HG02571 (cell line): Measurements from ENCODE around the gene ELL2.

Experiments used
- ATAC-seq: cut with Tn5 transposase; IDR thresholded peaks from one replicate; pipeline ENCODE4 v1.9.1; 2021; ENCODE audit warnings: mild to moderate bottlenecking, moderate library complexity; ENCODE audit not compliant: unreplicated experiment

The ELL2 gene

DNA sequence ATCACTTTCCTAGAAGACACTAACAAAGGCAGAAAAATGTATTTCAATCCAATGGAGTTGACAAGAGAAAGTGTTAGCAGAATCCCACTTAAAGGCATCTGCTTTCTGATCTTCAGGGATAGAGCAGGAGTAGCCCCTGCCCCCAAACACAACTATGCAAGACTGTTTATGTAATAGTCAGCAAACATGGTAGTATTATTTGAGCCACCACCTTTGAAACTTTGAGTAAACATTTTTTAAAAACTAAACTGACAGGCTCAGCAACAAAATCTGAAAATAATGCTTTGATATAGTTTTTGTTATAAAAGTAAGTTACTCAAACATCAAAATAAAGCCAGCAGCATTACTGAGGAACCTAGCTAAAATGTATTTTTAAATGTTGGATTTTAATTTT, 4.8 kb downstream of the ELL2 start:
- no peak for ATAC-seq

DNA sequence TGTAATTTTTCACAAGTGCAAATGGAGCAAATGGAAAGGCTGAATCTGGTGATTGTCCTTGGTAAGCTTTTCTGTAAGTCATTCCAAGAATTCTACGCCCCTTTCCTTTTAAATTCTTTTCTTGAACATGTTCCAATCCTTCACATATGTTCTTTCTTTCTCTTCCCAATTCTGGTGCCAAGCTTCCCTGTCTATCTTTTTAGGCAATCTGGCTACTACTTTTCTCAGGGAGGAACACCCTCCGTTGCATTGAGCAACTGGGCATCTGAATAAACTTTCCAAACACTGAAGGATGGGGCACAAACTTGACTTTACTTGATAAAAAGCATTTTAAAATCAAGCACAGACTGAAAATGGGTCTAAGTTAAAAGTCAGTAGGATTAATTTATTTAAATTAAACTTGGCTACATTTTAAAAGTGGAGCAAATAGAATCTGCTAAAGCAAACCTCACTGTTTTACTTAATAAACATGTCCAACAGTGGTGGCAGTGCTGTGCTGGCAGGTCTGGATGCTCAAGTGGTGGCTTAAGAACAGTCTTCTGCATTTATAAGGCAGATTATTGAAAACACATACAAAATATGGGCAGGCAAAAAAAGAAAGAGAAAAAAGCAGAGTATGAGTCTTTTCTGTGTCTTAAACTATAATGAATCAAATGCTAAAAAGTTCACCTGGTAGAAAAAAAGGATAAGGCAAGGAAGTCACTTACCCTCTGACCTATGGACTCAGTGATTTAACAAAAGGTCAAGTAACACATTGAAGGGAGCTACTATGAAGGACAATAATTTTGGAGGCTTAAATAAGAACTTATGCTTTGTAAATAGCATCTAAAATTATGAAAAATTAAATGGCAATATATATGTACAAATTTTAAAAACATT, 5.4 kb downstream of the ELL2 start:
- no peak for ATAC-seq

GRCh38 chr5:95954716-95955115, 6.9 kb downstream of the ELL2 start:
- ATAC-seq = no peak

- ATAC-seq = no peak
Measured at GRCh38 chr5:95953021-95953702, 8.5 kb downstream of the ELL2 start.

- ATAC-seq = no peak
Measured at GRCh38 chr5:95951916-95952315, 9.7 kb downstream of the ELL2 start.

DNA sequence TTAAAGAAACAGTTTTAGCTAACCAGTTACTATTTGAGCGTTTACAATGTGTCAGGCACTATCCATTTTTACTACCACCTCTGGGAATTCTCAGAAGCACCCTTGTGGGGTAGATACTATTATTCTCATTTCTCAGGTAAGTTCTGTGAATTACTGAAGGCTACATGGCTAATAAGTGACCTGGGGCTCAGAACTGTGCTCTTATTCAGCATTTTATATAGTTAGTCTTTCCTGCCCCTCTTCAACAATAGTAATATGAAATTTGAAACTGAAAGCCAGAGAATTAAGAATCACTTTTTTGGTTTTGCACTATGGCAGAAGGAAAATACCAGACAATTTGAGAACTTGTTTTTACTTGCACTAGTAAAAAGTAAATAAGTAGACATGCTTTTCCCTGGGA, 11.8 kb downstream of the ELL2 start:
- peak; percentile 42 for ATAC-seq

DNA sequence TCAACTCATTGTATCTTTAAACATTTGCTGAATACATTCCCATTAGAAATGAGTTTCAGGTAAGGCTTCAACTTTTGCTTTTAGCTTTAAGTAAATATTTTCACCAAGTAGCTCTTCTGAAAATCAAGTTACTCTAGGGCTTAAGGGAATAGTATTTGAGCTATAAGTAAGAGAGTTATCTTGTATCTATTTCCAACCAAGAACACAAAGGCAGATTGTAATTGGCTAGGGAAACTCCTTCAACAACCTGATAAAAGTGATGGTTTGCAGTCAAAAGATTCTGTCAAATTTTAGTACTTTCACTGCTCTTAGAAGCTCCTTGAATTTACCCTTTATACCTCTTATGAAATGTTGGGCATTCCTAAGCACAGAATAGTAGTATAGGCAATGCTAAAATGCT, 13.0 kb downstream of the ELL2 start:
- no peak for ATAC-seq

DNA sequence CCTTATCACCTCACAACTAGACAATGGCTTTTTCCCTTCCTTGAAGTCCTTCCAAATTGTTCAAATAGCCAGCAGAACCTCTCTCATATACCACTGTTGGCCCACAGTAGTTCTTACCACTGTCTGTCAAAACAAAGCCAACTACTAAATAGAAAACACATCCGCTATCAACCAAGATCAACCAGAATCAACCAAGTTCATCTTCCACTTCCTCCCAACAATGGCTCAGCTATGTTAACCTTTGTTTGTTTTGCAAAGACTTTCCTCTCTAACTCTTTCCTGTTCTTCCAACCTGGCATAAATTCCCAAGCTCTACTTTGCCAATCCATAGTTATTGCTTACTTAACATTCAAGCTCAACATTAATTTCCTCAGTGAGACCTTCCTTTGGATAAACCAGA, 15.2 kb downstream of the ELL2 start:
- ATAC-seq = no peak

- ATAC-seq = no peak
Measured at GRCh38 chr5:95942968-95943367, 18.7 kb downstream of the ELL2 start.

DNA sequence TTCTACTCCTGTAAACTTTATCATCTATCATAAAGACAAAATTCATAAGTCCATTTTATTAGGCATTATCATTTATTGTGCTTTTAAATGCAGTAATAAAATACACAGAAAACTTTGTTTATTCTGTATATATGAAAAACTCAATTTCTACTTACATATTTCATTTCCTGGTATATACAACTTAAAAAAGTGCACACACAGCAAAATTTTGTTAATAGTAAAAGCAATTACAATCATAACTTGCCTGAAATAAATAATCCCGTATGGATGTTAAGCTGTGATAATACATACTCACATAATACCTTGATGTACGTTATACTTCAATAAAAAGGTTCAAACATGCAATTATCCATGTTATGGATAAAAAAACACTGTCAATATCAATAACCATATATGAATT, 19.2 kb downstream of the ELL2 start:
- ATAC-seq = no peak

GRCh38 chr5:95941756-95942155, 19.9 kb downstream of the ELL2 start:
- no peak for ATAC-seq

DNA sequence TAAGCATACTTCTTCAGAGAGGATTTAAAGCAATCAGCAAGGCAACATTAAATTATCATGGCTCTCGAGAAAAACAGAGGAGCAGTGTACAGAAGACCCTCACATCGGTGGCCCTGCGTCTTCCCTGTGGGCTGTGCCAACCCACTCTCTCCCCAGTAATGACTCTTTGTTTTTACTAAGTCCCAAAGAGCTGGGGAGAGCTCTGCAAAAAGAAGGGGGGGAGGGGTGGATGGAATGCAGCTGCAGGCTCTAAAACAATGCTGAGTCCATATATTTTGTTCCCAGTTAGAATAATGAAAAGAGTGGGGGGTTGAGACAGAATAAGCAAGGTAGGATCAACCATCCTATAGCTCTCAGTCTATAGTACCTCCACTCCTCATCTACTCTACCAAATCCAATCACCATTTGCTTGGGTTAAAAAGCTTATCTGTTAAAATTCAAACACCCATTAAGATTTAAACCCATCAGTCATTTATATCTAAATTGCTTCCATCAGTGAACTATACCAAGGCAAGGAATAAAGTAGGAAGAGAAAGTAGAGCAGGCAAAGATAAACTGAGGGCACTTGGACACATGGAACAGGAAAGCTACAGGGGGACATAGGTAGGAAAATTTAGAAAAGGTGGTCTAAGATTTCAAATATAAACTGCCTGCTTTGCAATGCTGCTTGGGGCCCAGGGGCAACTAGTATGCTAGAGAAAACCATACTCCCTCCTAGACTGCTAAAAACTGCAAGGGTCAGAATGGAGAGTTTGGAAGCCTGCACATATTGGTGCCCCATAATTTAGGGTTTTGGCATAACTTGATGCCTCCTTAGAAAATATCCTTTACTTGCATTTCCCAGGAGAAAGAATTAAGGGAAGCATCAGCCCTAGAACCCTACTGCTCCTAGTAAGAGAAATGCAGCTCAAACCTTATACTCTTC, 20.6 kb downstream of the ELL2 start:
- no peak for ATAC-seq

DNA sequence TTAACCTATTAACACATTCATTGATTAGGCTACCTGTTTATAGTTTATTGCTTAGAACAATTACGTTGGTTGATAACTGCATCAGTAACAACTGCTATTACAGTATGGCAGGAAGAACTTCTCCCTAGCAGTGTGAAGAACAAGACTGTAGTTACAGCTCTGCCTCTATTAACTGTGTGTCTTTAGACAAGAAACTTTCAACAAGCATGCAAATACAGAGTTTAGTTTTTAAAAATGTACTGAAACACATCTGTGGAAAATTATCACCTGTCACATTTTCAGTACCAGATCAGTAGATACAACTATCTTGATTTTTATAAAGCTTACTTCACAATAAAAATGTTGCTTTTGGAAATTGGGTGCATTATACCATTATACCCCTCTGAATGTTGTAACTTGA, 22.2 kb downstream of the ELL2 start:
- ATAC-seq = peak; percentile 80

DNA sequence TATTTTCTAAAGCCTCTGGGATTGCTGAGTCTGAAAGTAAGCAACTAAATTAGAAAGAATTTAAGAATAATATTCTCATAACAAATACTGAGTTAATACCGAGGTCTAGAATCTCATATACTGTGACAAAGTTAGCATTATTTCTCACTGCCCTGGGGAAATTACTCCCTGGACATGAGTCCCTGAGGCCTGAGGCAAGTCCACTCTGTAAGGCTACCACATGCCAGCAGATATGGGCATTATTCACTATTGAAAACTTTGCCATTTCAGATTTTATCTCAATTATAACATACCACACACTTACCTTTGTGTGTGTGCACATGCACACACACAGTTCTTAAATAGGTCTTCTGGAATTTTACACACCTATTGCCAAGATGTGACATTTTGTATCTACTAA, 22.9 kb downstream of the ELL2 start:
- ATAC-seq = no peak

DNA sequence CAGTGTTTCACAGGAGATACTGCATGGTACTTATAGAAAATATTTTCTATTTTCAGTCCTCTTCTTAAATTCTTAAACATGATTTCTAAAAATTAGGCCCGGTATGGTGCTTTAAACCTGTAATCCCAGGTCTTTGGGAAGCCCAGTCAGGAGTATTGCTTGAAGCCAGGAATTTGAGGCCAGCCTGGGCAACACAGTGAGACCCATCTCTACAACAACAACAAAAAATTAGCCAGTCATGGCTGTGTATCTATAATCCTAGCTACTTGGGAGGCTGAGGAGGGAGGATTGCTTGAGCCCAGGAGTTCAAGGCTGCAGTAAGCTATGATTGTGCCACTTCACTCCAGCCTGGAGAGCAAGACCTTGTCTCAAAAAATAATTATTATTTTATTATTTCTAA, 23.3 kb downstream of the ELL2 start:
- ATAC-seq = no peak

DNA sequence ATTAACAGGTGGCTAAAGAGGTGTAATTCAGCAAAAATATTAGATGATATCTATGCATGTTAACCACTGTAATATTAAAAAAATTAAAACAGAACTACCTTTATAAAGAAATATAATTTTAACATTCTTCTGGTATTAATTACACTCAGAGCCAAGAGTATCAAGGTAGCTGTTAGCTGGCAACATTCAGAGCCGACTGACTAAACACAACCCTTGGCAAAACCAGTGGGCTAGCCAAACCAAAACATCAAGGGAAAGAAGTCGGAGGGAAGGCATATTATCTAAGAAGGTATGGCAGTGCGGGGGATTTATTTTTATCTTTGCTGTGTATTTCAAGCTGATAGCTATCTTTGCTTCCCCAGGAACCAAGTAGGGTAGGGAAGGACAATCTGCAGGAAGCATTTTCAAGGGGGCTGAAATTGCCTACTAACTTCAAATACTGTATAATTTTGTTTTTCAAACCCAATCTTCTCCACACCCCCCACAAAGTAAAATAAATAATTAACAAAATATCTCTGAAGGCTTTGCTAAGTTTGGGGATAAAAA, 24.0 kb downstream of the ELL2 start:
- ATAC-seq = no peak

DNA sequence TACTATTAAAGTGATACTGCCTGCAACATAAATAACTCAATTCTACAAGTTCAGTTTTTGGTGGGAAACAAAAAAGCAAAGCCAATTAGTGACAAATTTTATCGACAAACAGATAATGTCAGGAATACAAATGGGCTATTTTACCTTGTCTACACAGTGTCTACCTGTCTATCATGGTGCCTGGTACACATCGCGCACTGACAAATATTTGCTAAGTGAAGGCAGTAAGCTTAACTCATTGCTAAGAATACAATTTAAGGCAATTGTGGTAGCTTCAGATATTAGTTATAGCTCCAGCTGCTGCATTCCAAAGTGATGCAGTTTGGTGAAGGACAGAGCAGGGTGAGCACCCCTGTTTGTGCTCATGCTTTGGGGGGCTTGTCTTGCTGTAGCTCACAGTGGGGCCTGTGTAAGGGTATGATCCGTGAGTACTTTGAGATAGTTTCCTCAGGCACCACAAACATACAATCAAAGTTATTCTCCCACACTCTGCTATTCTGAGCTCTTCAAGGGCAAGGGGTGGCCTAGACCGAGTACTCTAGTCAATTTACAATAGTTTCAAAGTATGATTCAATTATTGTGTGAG, 24.7 kb downstream of the ELL2 start:
- ATAC-seq = no peak

- ATAC-seq = no peak
Measured at GRCh38 chr5:95935553-95936100, 26.0 kb downstream of the ELL2 start.

GRCh38 chr5:95934207-95934804, 27.3 kb downstream of the ELL2 start:
- ATAC-seq = no peak

DNA sequence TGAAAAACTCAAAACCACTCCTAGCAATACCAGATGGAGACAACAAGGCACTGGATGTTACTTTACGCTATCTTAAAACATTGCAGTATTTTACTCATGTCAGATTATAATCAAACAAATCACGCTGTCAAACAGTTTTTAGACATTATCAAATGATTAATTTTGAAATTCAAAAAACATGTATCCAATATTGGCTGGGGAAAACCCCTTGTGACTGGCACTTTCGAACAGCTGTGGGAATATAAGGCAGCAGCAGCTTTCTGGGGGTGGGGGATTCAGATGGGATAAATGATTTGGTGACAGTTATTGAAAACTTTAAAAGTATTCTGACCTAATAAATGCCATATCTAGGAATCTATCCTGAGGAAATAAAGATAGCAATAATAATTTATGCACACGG, 28.7 kb downstream of the ELL2 start:
- no peak for ATAC-seq
